SJSA1 (cell line): ENCODE measurements around the gene IDUA. TPM values are rescaled to one million over a fixed set of nuclear protein-coding genes. Genes with fewer than 3 reads are reported as not detected.
A peak's percentile ranks its signal among the peaks of the same experiment; 100 is the strongest.

Experiments used
- DNase-seq, 2 experiments: peaks; one replicate each; pipeline ENCODE4 v3.0.0-alpha.2; 2015 to 2020; ENCODE audit warnings: low spot score in 2 of 2, low read depth in 1 of 2
- H3K27ac ChIP-seq: fragments of 250-450 bp; sonication (Bioruptor Pico); 2 replicates; pipeline ENCODE4 v1.5.1; 2020; ENCODE audit warnings: mild to moderate bottlenecking, moderate library complexity
- H3K27me3 ChIP-seq: fragments of 250-450 bp; sonication (Bioruptor Pico); replicated peaks from 2 replicates; pipeline ENCODE4 v1.5.1; 2020; ENCODE audit warnings: mild to moderate bottlenecking, moderate library complexity
- H3K36me3 ChIP-seq: fragments of 250-450 bp; sonication (Bioruptor Pico); 2 replicates; pipeline ENCODE4 v1.5.1; 2020; ENCODE audit warnings: mild to moderate bottlenecking
- H3K4me1 ChIP-seq: fragments of 250-450 bp; sonication (Bioruptor Pico); replicated peaks from 2 replicates; pipeline ENCODE4 v1.6.1; 2021; ENCODE audit warnings: mild to moderate bottlenecking
- H3K4me3 ChIP-seq: fragments of 250-450 bp; sonication (Bioruptor Pico); 2 replicates; pipeline ENCODE4 v1.5.1; 2020; ENCODE audit warnings: mild to moderate bottlenecking
- H3K9me3 ChIP-seq: fragments of 250-450 bp; sonication (Bioruptor Pico); replicated peaks from 2 replicates; pipeline ENCODE4 v1.5.1; 2020; ENCODE audit warnings: mild to moderate bottlenecking
- total RNA-seq: library from RNA; depleted of rRNA; stranded (reverse); fragments of >200 nt; shearing (Covaris generic); gene quantifications from 2 replicates; pipeline ENCODE4 v1.2.3, GENCODE V29; 2014

IDUA gene
- total RNA-seq, 1 experiment from 2014 or later: 2.4 TPM

GRCh38 chr4:1031956-1032795 is 45.3 kb downstream of the IDUA start:
- no peak for DNase-seq
- Histone ChIP-seq H3K9me3 (no peaks in the 10 kb centered on the region), H3K27ac (no peak overlapping the region), H3K4me3 (no peak overlapping the region), H3K27me3 (no peaks in the 10 kb centered on the region), H3K36me3 (no peaks in the 10 kb centered on the region), H3K4me1 (peaks cover 29% of the 10 kb centered on the region)

- Histone ChIP-seq H3K36me3 (no peaks in the 10 kb centered on the region), H3K9me3 (no peaks in the 10 kb centered on the region), H3K27me3 (no peaks in the 10 kb centered on the region), H3K4me1 (peaks cover 22% of the 10 kb centered on the region), H3K4me3 (no peak overlapping the region), H3K27ac (no peak overlapping the region)
- DNase-seq: no peak
Measured at GRCh38 chr4:1032861-1033260, 46.0 kb downstream of the IDUA start.

GRCh38 chr4:1033840-1034551 is 47.2 kb downstream of the IDUA start:
- H3K4me3 ChIP-seq: peak overlapping the region; percentile 28
- DNase-seq: peak; percentile 36 to 52

GRCh38 chr4:1035510-1035909 is 48.7 kb downstream of the IDUA start:
- Histone ChIP-seq H3K9me3 (no peaks in the 10 kb centered on the region), H3K4me3 (no peak overlapping the region), H3K36me3 (no peaks in the 10 kb centered on the region), H3K27ac (no peak overlapping the region), H3K4me1 (peaks cover 14% of the 10 kb centered on the region), H3K27me3 (no peaks in the 10 kb centered on the region)
- no peak for DNase-seq

More at GRCh38 chr4:1033840-1034551, 47.2 kb downstream of the IDUA start:
- Histone ChIP-seq H3K27me3 (no peaks in the 10 kb centered on the region), H3K27ac (peak overlapping the region; percentile 54), H3K4me1 (peaks cover 14% of the 10 kb centered on the region), H3K36me3 (no peaks in the 10 kb centered on the region), H3K9me3 (no peaks in the 10 kb centered on the region)

- no peak overlapping the region for H3K27ac ChIP-seq
- H3K4me1 ChIP-seq: peaks cover 18% of the 10 kb centered on the region
- no peaks in the 10 kb centered on the region for H3K9me3 ChIP-seq
- no peak overlapping the region for H3K4me3 ChIP-seq
- no peaks in the 10 kb centered on the region for H3K36me3 ChIP-seq
- DNase-seq: no peak
- no peaks in the 10 kb centered on the region for H3K27me3 ChIP-seq
Measured at GRCh38 chr4:1036095-1036494, 49.3 kb downstream of the IDUA start.

- Histone ChIP-seq H3K27me3 (no peaks in the 10 kb centered on the region), H3K36me3 (no peaks in the 10 kb centered on the region), H3K4me1 (peaks cover 28% of the 10 kb centered on the region), H3K9me3 (no peaks in the 10 kb centered on the region), H3K27ac (no peak overlapping the region), H3K4me3 (no peak overlapping the region)
- no peak for DNase-seq
Measured at GRCh38 chr4:1036976-1037810, 50.3 kb downstream of the IDUA start.

- no peak for DNase-seq
- H3K4me3 ChIP-seq: no peak overlapping the region
- H3K9me3 ChIP-seq: no peaks in the 10 kb centered on the region
- peaks cover 31% of the 10 kb centered on the region for H3K4me1 ChIP-seq
- H3K27ac ChIP-seq: no peak overlapping the region
- no peaks in the 10 kb centered on the region for H3K27me3 ChIP-seq
- H3K36me3 ChIP-seq: no peaks in the 10 kb centered on the region
Measured at GRCh38 chr4:1038948-1039492, 52.2 kb downstream of the IDUA start.

- Histone ChIP-seq H3K4me1 (peaks cover 32% of the 10 kb centered on the region), H3K27ac (no peak overlapping the region), H3K4me3 (no peak overlapping the region), H3K36me3 (no peaks in the 10 kb centered on the region), H3K9me3 (no peaks in the 10 kb centered on the region), H3K27me3 (no peaks in the 10 kb centered on the region)
- no peak for DNase-seq
Measured at GRCh38 chr4:1039493-1040343, 52.9 kb downstream of the IDUA start.

GRCh38 chr4:1040344-1041146 is 53.7 kb downstream of the IDUA start:
- H3K4me3 ChIP-seq: no peak overlapping the region
- H3K27me3 ChIP-seq: no peaks in the 10 kb centered on the region
- H3K9me3 ChIP-seq: no peaks in the 10 kb centered on the region
- no peaks in the 10 kb centered on the region for H3K36me3 ChIP-seq
- DNase-seq: no peak
- no peak overlapping the region for H3K27ac ChIP-seq
- H3K4me1 ChIP-seq: peaks cover 37% of the 10 kb centered on the region

- no peak overlapping the region for H3K4me3 ChIP-seq
- no peaks in the 10 kb centered on the region for H3K9me3 ChIP-seq
- no peak overlapping the region for H3K27ac ChIP-seq
- no peaks in the 10 kb centered on the region for H3K27me3 ChIP-seq
- H3K4me1 ChIP-seq: peaks cover 37% of the 10 kb centered on the region
- DNase-seq: peak; percentile 11 to 52
- no peaks in the 10 kb centered on the region for H3K36me3 ChIP-seq
Measured at GRCh38 chr4:1041147-1041935, 54.5 kb downstream of the IDUA start.

- no peak for DNase-seq
- Histone ChIP-seq H3K27me3 (no peaks in the 10 kb centered on the region), H3K36me3 (no peaks in the 10 kb centered on the region), H3K9me3 (no peaks in the 10 kb centered on the region), H3K4me3 (no peak overlapping the region), H3K27ac (no peak overlapping the region), H3K4me1 (peaks cover 38% of the 10 kb centered on the region)
Measured at GRCh38 chr4:1041936-1042330, 55.1 kb downstream of the IDUA start.
